CD4-positive, alpha-beta T cell (primary cell): ENCODE results near the gene TSPAN31. TPM values are rescaled to one million over a fixed set of nuclear protein-coding genes. Genes with fewer than 3 reads are reported as not detected.

Experiments
- ATAC-seq: fragments of 200-7000 bp; cut with Tn5 transposase; one replicate; pipeline ENCODE4 v1.10.0; 2022; ENCODE audit warnings: mild to moderate bottlenecking; ENCODE audit not compliant: poor library complexity
- CTCF ChIA-PET: fragments of 350-600 bp; sonication (Branson Sonifier 250); formaldehyde crosslinking; loops from one replicate; lab custom pipeline; 2021; ENCODE audit warnings: antibody characterized with exemption, inconsistent platforms; lab: Charles Lee
- POLR2A ChIA-PET: fragments of 350-600 bp; sonication (Branson Sonifier 250); formaldehyde crosslinking; loops from one replicate; lab custom pipeline; 2021; ENCODE audit warnings: antibody characterized with exemption, inconsistent platforms; lab: Charles Lee
- DNase-seq, 14 experiments: peaks; one replicate each; pipeline ENCODE4 v3.0.0-alpha.2; 2013 to 2020; ENCODE audit warnings: mixed read lengths in 2 of 14
- H3K27ac ChIP-seq, 2 donors: one replicate each; pipeline versions ENCODE4 v1.5.1 to v1.7.0; 2013; ENCODE audit warnings: low read length in 2 of 2, low read depth in 1 of 2, mild to moderate bottlenecking in 1 of 2
- H3K27me3 ChIP-seq, 2 experiments: 1 replicate in 1 of 2; 2 replicates in 1 of 2; pipeline versions ENCODE4 v1.6.1 to v1.7.0; 2013; ENCODE audit warnings: low read length in 2 of 2, control low read depth in 1 of 2, mild to moderate bottlenecking in 1 of 2, moderate library complexity in 1 of 2; ENCODE audit not compliant: insufficient read depth in 2 of 2, control insufficient read depth in 1 of 2
- H3K36me3 ChIP-seq: one replicate; pipeline ENCODE4 v1.6.1; 2013; ENCODE audit warnings: low read length, control low read depth; ENCODE audit not compliant: insufficient read depth
- H3K4me1 ChIP-seq: one replicate; pipeline ENCODE4 v1.6.1; 2013; ENCODE audit warnings: low read length, control low read depth; ENCODE audit not compliant: insufficient read depth
- H3K4me3 ChIP-seq: one replicate; pipeline ENCODE4 v1.5.1; 2013; ENCODE audit warnings: mild to moderate bottlenecking, low read length, moderate library complexity
- H3K9me3 ChIP-seq, 2 experiments: 1 replicate in 1 of 2; 2 replicates in 1 of 2; pipeline versions ENCODE4 v1.6.1 to v1.7.0; 2013; ENCODE audit warnings: low read length in 2 of 2, mild to moderate bottlenecking in 2 of 2, control low read depth in 1 of 2, moderate library complexity in 1 of 2; ENCODE audit not compliant: control insufficient read depth in 1 of 2, insufficient read depth in 1 of 2
- H3K27ac Mint-ChIP-seq: one replicate; pipeline ENCODE4 v1.8.0; 2020; ENCODE audit warnings: mixed read lengths
- H3K27me3 Mint-ChIP-seq: one replicate; pipeline ENCODE4 v1.8.0; 2021; ENCODE audit warnings: mixed read lengths
- H3K36me3 Mint-ChIP-seq: one replicate; pipeline ENCODE4 v1.8.0; 2021; ENCODE audit warnings: low read depth, mixed read lengths
- H3K4me1 Mint-ChIP-seq: one replicate; pipeline ENCODE4 v1.8.0; 2021; ENCODE audit warnings: low read depth, mixed read lengths
- H3K4me3 Mint-ChIP-seq: one replicate; pipeline ENCODE4 v1.8.0; 2020; ENCODE audit warnings: mild to moderate bottlenecking, mixed read lengths
- H3K9me3 Mint-ChIP-seq: one replicate; pipeline ENCODE4 v1.8.0; 2020; ENCODE audit warnings: mixed read lengths
- CTCF ChIP-seq: fragments of 200-600 bp; IDR thresholded peaks from one replicate; pipeline ENCODE4 v1.8.0; 2022; ENCODE audit warnings: antibody characterized with exemption, mild to moderate bottlenecking
- intact Hi-C, 2 experiments: fragments of 100-400 bp; cut with DNase I in 1 of 2; cut with micrococcal nuclease in 1 of 2; formaldehyde crosslinking; loops; one replicate each; pipeline versions ENCODE4 v1.15.1 to v1.9.0; 2023 to 2025; cut with DNase I, micrococcal nuclease
- polyA plus RNA-seq, 2 donors: library from polyadenylated mRNA; unstranded; fragments of 120-200 nt; gene quantifications; one replicate each; pipeline ENCODE4 v1.2.1, GENCODE V29; 2013
- total RNA-seq, 174 experiments: library from RNA in 2 of 174; stranded (reverse) in 2 of 174; gene quantifications; one replicate each; pipeline ENCODE4 v1.2.3 and lab custom pipeline; 2021 to 2026

TSPAN31 gene
- 10 to 100 TPM; 10.3 to 10.7 TPM for total RNA-seq
- polyA plus RNA-seq (2013, experiment 1 of 2), result 25.0 TPM
- polyA plus RNA-seq (2013, experiment 2 of 2), result 26.6 TPM
- 9.1 to 40.4 (median 26.9) reads per million in 172 experiments for total RNA-seq (lab: John Stamatoyannopoulos, UW)

- H3K4me1 Mint-ChIP-seq, result peaks cover 61% of the 10 kb centered on the region
- H3K9me3 Mint-ChIP-seq, result no peaks in the 10 kb centered on the region
- Histone ChIP-seq H3K4me3 (peak within 1 kb of the TSS; percentile 83), H3K27ac (peak within 1 kb of the TSS; percentile 84 to 96), H3K9me3 (no peaks in the 10 kb centered on the region), H3K27me3 (no peaks in the 10 kb centered on the region), H3K36me3 (peaks cover 36% of the 10 kb centered on the region), H3K4me1 (peaks cover 54% of the 10 kb centered on the region)
- intact Hi-C loops, result loop anchor here in 1 of 2 experiments (5.0 kb wide), 2 partner anchors 53 to 118 kb away; partner anchors contain the start of gene OS9
- ATAC-seq (peak; percentile 80), DNase-seq (peak; percentile 82 to 98 (median 92))
- POLR2A ChIA-PET, result interaction anchor here (0.7 to 2.5 kb wide), 14 partner anchors 10 to 224 kb away, joined by 3 to 28 read pairs (median 4); partner anchors contain the start of genes ATP23, CTDSP2, DCTN2 and DDIT3
- TF ChIP-seq CTCF, result no peak
- H3K27me3 Mint-ChIP-seq, result no peaks in the 10 kb centered on the region
- H3K4me3 Mint-ChIP-seq, result peak within 1 kb of the TSS; percentile 94
- peaks cover 53% of the 10 kb centered on the region for H3K36me3 Mint-ChIP-seq
- peak within 1 kb of the TSS; percentile 94 for H3K27ac Mint-ChIP-seq
- CTCF ChIA-PET, result interaction anchor here (0.8 to 2.5 kb wide), 3 partner anchors 12 to 52 kb away, joined by 3 to 15 read pairs (median 6); no protein-coding TSS in a partner anchor
These were observed at the start of gene TSPAN31 for GRCh38 chr12:57744777-57745484. TSPAN31 (plus strand) TSS chr12:57745039; CDS start chr12:57745155, 116 bp downstream.

- TF ChIP-seq CTCF, result no peak
- H3K9me3 Mint-ChIP-seq, result no peaks in the 10 kb centered on the region
- Histone ChIP-seq H3K27ac (no peak overlapping the region), H3K9me3 (no peaks in the 10 kb centered on the region), H3K36me3 (peaks cover 38% of the 10 kb centered on the region), H3K27me3 (no peaks in the 10 kb centered on the region), H3K4me3 (no peak overlapping the region), H3K4me1 (peaks cover 16% of the 10 kb centered on the region)
- H3K4me1 Mint-ChIP-seq, result peaks cover 15% of the 10 kb centered on the region
- DNase-seq (no peak), ATAC-seq (no peak)
- no peak overlapping the region for H3K27ac Mint-ChIP-seq
- H3K27me3 Mint-ChIP-seq, result no peaks in the 10 kb centered on the region
- POLR2A ChIA-PET, result no interaction called here
- intact Hi-C loops, result loop anchor here in 1 of 2 experiments (5.0 kb wide), 1 partner anchor 41 kb away; the partner anchor contains the start of gene AGAP2
- H3K36me3 Mint-ChIP-seq, result peaks cover 44% of the 10 kb centered on the region
- CTCF ChIA-PET, result no interaction called here
- peak overlapping the region; percentile 70 for H3K4me3 Mint-ChIP-seq
These were observed 48.9 kb upstream of the TSPAN31 start for GRCh38 chr12:57695770-57696432.

GRCh38 chr12:57697076-57697475, 47.8 kb upstream of the TSPAN31 start:
- no peak overlapping the region for H3K27ac Mint-ChIP-seq
- DNase-seq (no peak), ATAC-seq (no peak)
- H3K36me3 ChIP-seq, result peaks cover 38% of the 10 kb centered on the region
- no peaks in the 10 kb centered on the region for H3K9me3 Mint-ChIP-seq
- ChIA-PET CTCF (no interaction called here), POLR2A (no interaction called here)
- no peaks in the 10 kb centered on the region for H3K9me3 ChIP-seq
- H3K4me1 Mint-ChIP-seq, result peaks cover 15% of the 10 kb centered on the region
- H3K4me1 ChIP-seq, result peaks cover 16% of the 10 kb centered on the region
- H3K36me3 Mint-ChIP-seq, result peaks cover 53% of the 10 kb centered on the region
- H3K4me3 ChIP-seq, result no peak overlapping the region
- peak overlapping the region; percentile 76 for H3K4me3 Mint-ChIP-seq
- TF ChIP-seq CTCF, result no peak
- H3K27ac ChIP-seq, result no peak overlapping the region
- no peaks in the 10 kb centered on the region for H3K27me3 Mint-ChIP-seq
- intact Hi-C loops, result loop anchor here in 1 of 2 experiments (5.0 kb wide), 1 partner anchor 40 kb away; the partner anchor contains the start of gene AGAP2
- no peaks in the 10 kb centered on the region for H3K27me3 ChIP-seq
